GM21360 (cell line): ENCODE measurements around the gene KCNJ4.

Experiments
- ATAC-seq: cut with Tn5 transposase; IDR thresholded peaks from one replicate; pipeline ENCODE4 v1.9.1; 2021; ENCODE audit warnings: mild to moderate bottlenecking, moderate library complexity; ENCODE audit not compliant: unreplicated experiment

Gene KCNJ4

GRCh38 chr22:38455076-38455529, at the start of gene KCNJ4:
Gene KCNJ4 (minus strand): TSS chr22:38455199. CDS start chr22:38428132, 27,067 bp downstream.
- ATAC-seq = no peak

DNA sequence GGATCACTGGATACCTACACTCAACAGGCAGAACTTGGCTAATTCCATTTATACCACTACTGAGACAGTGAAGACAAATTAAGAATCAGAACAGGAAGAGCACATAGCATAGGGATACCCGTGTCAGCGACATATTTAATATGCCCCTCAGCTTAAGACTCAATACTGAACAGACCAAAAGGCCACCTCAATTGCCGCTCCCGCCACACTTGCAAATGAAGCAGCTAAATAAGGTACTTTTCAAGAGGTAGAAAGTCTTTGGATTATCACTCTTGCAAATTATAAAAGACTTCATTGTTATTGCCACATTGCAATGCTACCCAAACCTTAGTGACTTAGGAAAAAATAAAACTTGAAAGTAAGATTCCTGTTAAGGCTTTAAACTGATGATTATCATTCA, 48.0 kb upstream of the KCNJ4 start:
- no peak for ATAC-seq

DNA sequence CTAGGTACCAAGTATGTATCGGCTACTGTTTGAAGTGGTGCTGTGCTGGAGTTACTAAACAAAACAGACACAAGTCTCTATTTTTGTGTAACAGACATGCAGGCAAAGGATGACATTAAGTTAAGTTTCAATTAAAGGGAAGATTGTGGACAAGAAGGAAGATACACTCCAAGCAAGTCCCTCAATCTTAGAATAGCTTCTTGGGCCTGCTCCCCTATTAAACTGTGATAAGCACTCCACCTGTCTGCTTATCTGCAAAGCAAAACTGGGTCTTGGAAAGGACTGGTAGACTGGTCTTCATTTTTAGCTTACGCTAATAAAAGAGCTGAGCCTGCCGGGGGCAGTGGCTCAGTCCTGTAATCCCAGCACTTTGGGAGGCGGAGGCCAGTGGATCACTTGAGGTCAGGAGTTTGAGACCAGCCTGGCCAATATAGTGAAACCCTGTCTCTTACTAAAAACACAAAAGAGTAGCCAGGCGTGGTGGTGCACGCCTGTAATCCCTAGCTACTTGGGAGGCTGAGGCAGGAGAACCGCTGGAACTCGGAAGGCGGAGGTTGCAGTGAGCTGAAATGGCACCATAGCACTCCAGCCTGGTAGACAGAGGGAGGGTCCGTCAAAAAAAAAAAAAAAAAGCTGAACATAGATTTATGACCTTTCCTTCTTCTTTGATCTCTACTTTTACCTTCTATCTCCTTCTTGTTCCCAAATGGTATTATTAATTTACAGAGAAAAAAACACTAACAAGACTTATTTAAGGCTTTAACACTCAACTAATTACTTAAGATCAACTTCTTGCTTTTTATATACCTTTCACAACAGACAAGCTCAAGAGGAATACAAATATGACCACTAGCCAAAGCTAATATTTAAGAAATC, 47.0 kb upstream of the KCNJ4 start:
- ATAC-seq = no peak

DNA sequence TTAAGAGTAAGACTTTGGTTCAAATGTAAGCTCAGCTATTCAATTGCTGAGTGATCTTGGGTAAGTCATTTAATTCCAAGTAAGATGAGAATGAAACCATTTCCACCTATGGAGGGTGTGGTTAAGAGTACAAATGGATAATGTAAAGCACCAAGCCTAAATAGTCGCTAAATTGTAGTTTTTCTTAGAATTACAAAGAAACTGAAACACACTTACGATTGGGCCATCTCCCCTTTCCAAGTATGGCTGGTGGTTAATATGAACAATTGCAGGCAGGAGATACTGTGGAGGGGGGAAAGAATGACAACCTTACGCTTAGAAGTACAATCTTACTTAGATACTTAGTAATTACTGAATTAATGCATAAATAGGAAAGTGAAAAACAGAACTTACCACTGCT, 42.9 kb upstream of the KCNJ4 start:
- no peak for ATAC-seq

DNA sequence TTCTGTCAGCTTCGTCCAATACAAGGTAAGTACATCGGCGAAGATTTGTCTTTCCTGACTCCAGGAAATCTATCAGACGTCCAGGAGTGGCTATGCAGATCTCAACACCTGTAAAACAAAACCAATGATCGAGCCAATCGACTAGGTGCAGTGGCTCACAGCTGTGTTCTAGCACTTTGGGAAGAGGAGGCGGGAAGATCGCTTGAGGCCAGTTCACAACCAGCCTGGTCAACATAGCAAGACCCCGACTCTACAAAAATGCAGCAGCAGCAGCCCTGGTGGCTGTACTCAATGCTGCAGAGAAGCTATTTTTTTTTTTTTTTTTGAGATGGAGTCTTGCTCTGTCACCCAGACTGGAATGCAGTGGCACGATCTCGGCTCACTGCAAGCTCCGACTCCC, 39.9 kb upstream of the KCNJ4 start:
- no peak for ATAC-seq

DNA sequence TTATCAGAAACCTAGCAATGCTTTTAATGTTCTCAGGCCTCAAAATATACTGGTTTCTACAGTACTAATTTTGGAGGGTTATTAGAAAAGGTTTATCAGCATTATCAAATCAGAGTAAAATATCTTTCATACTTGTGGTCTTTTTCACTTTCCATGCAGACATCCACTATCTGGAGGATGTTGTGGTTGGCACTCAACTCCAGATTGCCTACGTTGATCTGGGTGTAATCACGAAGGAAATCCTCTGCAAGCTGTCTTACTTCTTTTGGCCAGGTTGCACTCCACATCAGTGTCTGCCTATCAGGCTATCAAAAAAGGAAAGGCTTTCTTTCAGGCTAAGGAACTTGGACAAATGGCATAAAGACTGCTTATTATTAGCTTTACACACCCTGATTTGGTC, 39.5 kb upstream of the KCNJ4 start:
- no peak for ATAC-seq

DNA sequence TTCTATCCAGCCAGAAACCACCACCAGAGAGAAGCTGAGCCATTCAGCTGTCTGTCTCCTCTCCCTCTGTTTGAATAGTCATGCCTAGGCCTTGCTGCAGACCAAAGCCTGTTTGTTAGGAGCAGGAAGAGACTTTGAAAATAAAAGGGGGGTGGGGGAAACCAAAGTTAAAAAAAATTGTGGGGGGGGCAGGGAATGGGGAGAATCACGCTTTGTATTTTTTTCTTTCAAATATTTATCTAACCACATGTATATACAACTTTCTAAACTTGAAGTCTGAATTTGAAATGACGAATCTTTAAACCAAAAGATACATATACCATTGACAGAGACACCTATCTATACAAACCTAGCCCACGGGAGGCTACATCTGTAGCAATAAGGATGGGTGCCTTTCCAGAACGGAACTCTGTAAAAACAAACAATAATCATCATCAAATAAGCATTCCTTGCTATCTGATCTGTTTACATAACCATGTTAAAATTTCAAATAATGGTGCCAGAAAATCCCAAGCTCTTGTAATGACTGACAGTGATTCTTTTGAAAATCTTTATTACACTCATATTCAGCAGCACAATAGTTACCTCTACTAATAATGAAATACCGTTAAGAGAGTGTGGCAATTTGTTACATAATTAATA, 36.8 kb upstream of the KCNJ4 start:
- no peak for ATAC-seq

- ATAC-seq = no peak
These were observed 35.9 kb upstream of the KCNJ4 start for GRCh38 chr22:38490915-38491314.

- ATAC-seq = no peak
These were observed 35.5 kb upstream of the KCNJ4 start for GRCh38 chr22:38490475-38490874.

DNA sequence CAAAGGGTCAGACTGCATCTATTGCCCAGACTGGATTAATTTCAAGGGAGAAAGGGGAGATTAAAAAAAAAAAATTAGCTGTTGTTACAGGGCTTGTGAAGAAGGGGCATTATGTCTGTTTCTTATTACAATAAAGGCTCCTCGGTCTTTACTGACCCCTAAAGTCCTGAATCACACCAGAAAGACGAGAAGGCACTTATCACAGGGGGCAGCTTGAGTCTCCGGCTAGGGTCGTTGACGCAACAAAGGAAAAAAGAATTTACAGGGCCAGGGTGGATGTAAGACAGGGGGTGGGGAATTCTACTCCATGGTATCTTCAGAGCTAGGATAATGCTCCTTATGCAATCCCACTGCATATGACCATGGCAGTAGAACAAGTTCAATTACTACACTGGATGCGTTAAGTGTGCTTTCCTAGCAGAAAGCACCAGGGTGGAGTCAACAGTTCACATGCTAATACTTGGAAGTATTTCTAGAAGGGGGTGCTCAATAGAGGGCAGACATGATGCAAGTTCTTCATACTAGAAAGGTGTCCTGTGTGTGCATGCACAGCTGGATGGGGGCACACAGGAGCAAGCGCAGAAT, 34.7 kb upstream of the KCNJ4 start:
- ATAC-seq = no peak

- no peak for ATAC-seq
These were observed 34.1 kb upstream of the KCNJ4 start for GRCh38 chr22:38489142-38489541.

DNA sequence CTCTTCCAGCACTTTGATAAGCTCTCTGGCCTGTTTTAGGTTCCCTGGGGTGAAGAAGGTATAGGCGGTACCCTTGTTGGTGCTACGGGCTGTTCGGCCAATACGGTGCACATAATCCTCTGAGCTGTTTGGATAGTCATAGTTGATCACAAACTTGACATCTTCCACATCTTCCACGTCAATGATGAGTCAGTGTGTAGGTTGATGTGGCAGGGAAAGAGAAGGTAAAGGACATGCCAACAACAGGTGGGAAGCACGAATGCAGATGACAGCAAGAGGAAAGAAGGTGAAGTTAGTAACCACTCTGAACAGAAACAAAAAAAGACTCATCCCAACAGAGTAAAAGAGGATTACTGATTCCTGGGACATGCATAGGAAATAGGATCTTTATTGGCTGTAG, 32.9 kb upstream of the KCNJ4 start:
- no peak for ATAC-seq

GRCh38 chr22:38485783-38486182, 30.8 kb upstream of the KCNJ4 start:
- no peak for ATAC-seq

- no peak for ATAC-seq
These were observed 29.2 kb upstream of the KCNJ4 start for GRCh38 chr22:38484244-38484643.

DNA sequence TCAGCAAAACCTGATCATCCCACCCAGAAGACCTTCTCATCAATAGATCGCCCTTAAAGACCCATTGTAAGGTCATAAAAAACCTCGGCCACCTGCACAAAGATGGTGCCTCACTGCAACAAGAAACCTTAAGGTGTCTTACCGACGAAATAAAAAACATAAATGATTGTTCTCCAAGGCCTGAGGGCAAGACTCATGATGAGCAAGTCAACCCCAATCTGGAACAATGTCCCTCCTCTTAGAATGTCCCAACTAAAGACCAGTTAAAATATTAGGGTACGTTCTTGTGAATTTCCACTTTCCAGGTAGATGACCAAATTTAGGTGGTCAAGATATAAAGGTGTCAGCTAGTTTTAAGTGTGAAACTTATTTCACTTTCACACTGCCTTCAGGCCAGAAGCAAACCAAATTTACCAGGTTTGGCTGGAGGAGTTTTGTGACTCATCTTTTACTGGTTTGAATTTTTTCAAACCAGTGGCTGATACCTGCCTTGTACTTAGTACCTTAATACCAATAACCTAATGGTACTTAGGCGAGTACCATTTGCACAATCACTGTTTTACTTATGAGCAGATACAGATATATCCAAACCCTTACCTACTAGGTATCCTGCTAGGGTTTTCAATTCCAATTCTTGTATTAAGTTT, 27.8 kb upstream of the KCNJ4 start:
- ATAC-seq = no peak

DNA sequence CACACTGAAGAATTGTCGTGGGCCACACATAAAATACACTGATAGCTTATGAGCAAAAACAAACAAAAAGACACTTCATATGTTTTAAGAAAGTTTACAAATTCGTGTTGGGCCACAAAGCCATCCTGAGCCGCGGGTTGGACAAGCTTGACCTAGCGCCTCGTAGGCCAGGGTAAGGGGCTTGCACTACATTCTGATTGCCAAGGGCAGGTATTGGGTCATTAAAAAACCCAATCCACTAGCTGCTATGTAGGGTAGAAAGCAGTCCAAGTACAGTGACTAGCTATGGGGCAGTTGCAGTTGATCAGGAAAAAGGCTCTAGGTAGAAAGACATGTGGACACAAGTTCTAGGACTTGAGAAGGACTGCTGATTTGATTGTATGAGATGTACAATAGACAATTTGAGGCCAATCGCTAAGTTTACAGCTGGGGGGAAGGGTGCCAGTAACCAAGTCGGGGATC, 26.9 kb upstream of the KCNJ4 start:
- ATAC-seq = no peak

GRCh38 chr22:38481162-38481870, 26.3 kb upstream of the KCNJ4 start:
- ATAC-seq = no peak

GRCh38 chr22:38479096-38479837, 24.3 kb upstream of the KCNJ4 start:
- no peak for ATAC-seq

DNA sequence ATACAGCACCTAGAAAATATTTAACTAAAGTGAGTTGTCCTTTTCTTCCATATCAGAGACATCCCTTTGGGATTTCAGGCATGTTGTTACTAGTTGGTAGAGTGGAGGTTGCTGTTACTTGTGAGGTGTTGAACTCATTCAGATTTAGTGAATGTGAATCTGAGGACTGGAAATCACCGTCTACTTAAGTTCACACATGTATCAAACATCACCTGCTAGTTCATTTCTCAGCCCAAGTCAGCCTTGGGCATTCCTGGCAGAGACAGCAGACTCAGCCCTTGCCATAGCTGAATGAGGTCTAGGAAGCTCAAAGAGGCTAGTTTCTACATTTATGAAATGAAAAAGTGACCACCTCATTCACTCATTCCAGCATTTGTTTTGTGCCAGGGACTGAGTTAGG, 22.6 kb upstream of the KCNJ4 start:
- ATAC-seq = no peak

GRCh38 chr22:38474003-38474607, 19.1 kb upstream of the KCNJ4 start:
- no peak for ATAC-seq
